ENCODE data around the gene TBATA. TPM values are rescaled to one million over a fixed set of nuclear protein-coding genes. Genes with fewer than 3 reads are reported as not detected.

The TBATA gene
- total RNA-seq: not detected
- long read RNA-seq: 0 reads

GRCh38 chr10:70785190-70785589 lies at the start of gene TBATA:
Gene TBATA (minus strand): TSS chr10:70785377. CDS start chr10:70783379, 1,998 bp downstream.
- H3K4me3 ChIP-seq: no peak within 1 kb of the TSS
- DNase-seq (no peak), ATAC-seq (peak; percentile 69)
- no peaks in the 10 kb centered on the region for H3K9me3 ChIP-seq
- no peaks in the 10 kb centered on the region for H3K4me1 ChIP-seq
- intact Hi-C loops (cut with DNase I): no loop called here
- no peak within 1 kb of the TSS for H3K27ac ChIP-seq
- no peak for TF ChIP-seq CTCF (IDR thresholded peaks at IDR 0.05)
- H3K27me3 ChIP-seq: no peaks in the 10 kb centered on the region
- H3K36me3 ChIP-seq: no peaks in the 10 kb centered on the region

- no peaks in the 10 kb centered on the region for H3K36me3 ChIP-seq
- no peak for TF ChIP-seq CTCF (IDR thresholded peaks at IDR 0.05)
- H3K27me3 ChIP-seq: no peaks in the 10 kb centered on the region
- peak; percentile 50 for ATAC-seq
- H3K4me1 ChIP-seq: peaks cover 17% of the 10 kb centered on the region
- no peaks in the 10 kb centered on the region for H3K9me3 ChIP-seq
- intact Hi-C loops (cut with DNase I): no loop called here
- H3K4me3 ChIP-seq: no peak overlapping the region
- no peak overlapping the region for H3K27ac ChIP-seq
- no peak for DNase-seq
Measured at GRCh38 chr10:70834441-70835151, 49.4 kb upstream of the TBATA start.

GRCh38 chr10:70834021-70834420 lies 48.8 kb upstream of the TBATA start:
- no peak overlapping the region for H3K4me3 ChIP-seq
- peaks cover 17% of the 10 kb centered on the region for H3K4me1 ChIP-seq
- ATAC-seq (no peak), DNase-seq (no peak)
- H3K27ac ChIP-seq: no peak overlapping the region
- no peaks in the 10 kb centered on the region for H3K36me3 ChIP-seq
- no peaks in the 10 kb centered on the region for H3K27me3 ChIP-seq
- TF ChIP-seq CTCF (IDR thresholded peaks at IDR 0.05): no peak
- intact Hi-C loops (cut with DNase I): no loop called here
- H3K9me3 ChIP-seq: no peaks in the 10 kb centered on the region

- no peaks in the 10 kb centered on the region for H3K27me3 ChIP-seq
- no peaks in the 10 kb centered on the region for H3K36me3 ChIP-seq
- H3K4me1 ChIP-seq: peaks cover 17% of the 10 kb centered on the region
- H3K4me3 ChIP-seq: no peak overlapping the region
- H3K27ac ChIP-seq: no peak overlapping the region
- no peaks in the 10 kb centered on the region for H3K9me3 ChIP-seq
- no peak for ATAC-seq
- no peak for DNase-seq
- intact Hi-C loops (cut with DNase I): no loop called here
- no peak for TF ChIP-seq CTCF (IDR thresholded peaks at IDR 0.05)
Measured at GRCh38 chr10:70833601-70834000, 48.4 kb upstream of the TBATA start.

GRCh38 chr10:70832852-70833528 lies 47.8 kb upstream of the TBATA start:
- no peak for TF ChIP-seq CTCF (IDR thresholded peaks at IDR 0.05)
- Histone ChIP-seq H3K4me3 (no peak overlapping the region), H3K9me3 (no peaks in the 10 kb centered on the region), H3K36me3 (no peaks in the 10 kb centered on the region), H3K27ac (no peak overlapping the region), H3K27me3 (no peaks in the 10 kb centered on the region), H3K4me1 (peaks cover 17% of the 10 kb centered on the region)
- peak; percentile 50 for ATAC-seq
- no peak for DNase-seq
- intact Hi-C loops (cut with DNase I): no loop called here

All from upper lobe of right lung (tissue), 1 donor.